Stimulated activated effector memory CD8-positive, alpha-beta T cell treated with anti-CD3 and anti-CD28 coated beads, Interleukin-12 subunit alpha, Interleukin-12 subunit beta, amount 100 ng/mL, for 72 hours (primary cell): Measurements from ENCODE around the gene CCDC24.

Experiments
- ATAC-seq: fragments of 150-1000 bp; cut with Tn5 transposase; 2 replicates; pipeline ENCODE4 v1.10.0; 2021
- DNase-seq, 2 donors: peaks; one replicate each; pipeline ENCODE4 v3.0.0; 2021 to 2022; ENCODE audit warnings: low spot score in 2 of 2
- H3K27ac Mint-ChIP-seq: one replicate; pipeline ENCODE4 v1.8.0; 2022; ENCODE audit warnings: mild to moderate bottlenecking, mixed read lengths
- H3K36me3 Mint-ChIP-seq: one replicate; pipeline ENCODE4 v1.8.0; 2022; ENCODE audit warnings: mild to moderate bottlenecking, mixed read lengths
- H3K4me1 Mint-ChIP-seq: one replicate; pipeline ENCODE4 v1.8.0; 2022; ENCODE audit warnings: mixed read lengths
- H3K4me3 Mint-ChIP-seq: one replicate; pipeline ENCODE4 v1.8.0; 2022; ENCODE audit warnings: mild to moderate bottlenecking, mixed read lengths
- H3K9me3 Mint-ChIP-seq: one replicate; pipeline ENCODE4 v1.8.0; 2022; ENCODE audit warnings: mixed read lengths

Gene CCDC24

GRCh38 chr1:44031252-44032169 is 40.1 kb downstream of the CCDC24 start, which contains the start of gene SLC6A9:
Gene SLC6A9 (minus strand): TSS chr1:44031462. CDS start chr1:44024277, 7,185 bp downstream.
- Mint-ChIP-seq H3K9me3 (no peaks in the 10 kb centered on the region), H3K4me1 (peaks cover 38% of the 10 kb centered on the region), H3K4me3 (peak within 1 kb of the TSS; percentile 90), H3K27ac (peak within 1 kb of the TSS; percentile 80), H3K36me3 (peaks cover 12% of the 10 kb centered on the region)
- DNase-seq (no peak), ATAC-seq (no peak)

DNA sequence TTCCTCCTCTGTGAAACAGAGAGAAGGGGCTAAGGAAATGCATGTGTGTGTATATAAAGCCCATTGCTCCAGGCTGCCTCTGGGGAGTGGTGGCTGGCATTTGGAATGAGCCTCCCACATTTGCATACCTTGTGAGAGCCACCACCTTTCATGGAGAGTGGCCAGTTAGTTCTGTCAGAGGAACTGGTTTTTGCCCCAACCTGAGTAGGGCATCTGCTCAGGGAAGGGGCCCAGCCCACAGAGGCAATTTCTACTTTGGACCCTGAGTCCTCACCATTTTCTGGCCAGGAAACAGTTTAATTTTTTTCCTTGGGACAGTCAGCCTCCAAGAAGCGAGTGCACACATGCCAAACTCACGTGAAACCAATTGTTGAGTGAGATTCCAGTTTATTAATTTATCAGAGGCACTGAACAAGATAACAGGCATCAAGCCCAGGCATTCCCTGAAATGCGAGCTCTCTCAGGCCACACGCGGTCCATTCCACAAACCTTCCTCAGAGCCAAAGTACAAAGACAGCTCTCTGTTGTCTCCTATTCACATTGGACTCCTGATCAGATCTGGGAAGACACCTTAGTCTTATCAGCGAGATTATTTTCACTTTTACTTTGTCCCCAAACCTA is 40.9 kb downstream of the CCDC24 start:
- ATAC-seq (no peak), DNase-seq (no peak)
- Mint-ChIP-seq H3K4me1 (peaks cover 45% of the 10 kb centered on the region), H3K4me3 (peak overlapping the region; percentile 90), H3K36me3 (peaks cover 12% of the 10 kb centered on the region), H3K27ac (peak overlapping the region; percentile 29), H3K9me3 (no peaks in the 10 kb centered on the region)

GRCh38 chr1:44033041-44033575 is 41.7 kb downstream of the CCDC24 start:
- Mint-ChIP-seq H3K27ac (peak overlapping the region; percentile 29), H3K36me3 (peaks cover 12% of the 10 kb centered on the region), H3K4me3 (no peak overlapping the region), H3K9me3 (no peaks in the 10 kb centered on the region), H3K4me1 (peaks cover 41% of the 10 kb centered on the region)
- DNase-seq (no peak), ATAC-seq (no peak)

DNA sequence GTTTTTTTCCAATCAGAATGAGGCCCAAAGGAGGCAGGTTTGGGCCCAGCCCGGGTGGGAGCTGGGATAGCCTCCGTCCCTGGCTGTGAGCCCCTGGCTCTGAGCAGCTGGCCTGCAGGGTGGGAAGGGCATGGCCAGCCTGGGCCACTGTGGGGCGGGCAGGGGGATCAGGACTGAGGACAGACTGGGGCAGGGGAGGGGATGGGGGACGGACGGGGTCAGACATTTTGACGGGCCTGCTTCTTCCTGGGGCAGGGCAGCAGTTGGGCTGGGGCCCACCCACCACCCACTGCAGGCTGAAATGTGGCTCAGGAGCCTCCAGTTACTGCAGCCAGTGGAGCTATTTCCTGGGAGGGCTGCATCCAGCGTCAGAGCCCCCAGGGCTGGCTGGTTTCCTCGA is 42.4 kb downstream of the CCDC24 start:
- Mint-ChIP-seq H3K27ac (no peak overlapping the region), H3K4me3 (no peak overlapping the region), H3K4me1 (peaks cover 35% of the 10 kb centered on the region), H3K9me3 (no peaks in the 10 kb centered on the region), H3K36me3 (peaks cover 12% of the 10 kb centered on the region)
- no peak for ATAC-seq
- DNase-seq: no peak

DNA sequence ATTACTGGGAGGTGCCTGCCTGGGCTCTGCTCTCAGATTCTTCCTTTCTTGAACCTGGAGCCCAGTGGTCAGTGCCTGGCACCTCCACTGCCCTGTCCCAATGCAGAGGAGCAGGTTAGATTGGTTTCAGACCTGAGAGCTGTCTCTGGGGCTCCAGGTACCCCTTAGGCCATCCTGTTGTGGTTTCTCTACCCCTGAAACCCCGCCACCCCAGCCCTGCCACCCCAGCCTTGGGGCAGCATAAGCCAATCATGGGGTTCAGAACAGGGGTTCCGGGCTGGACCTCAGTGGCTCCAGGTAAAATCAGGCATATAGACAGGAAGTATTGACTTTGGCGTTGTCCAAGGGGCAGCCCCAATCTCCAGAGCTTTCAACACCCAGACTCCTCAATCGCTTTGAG is 43.0 kb downstream of the CCDC24 start:
- Mint-ChIP-seq H3K27ac (no peak overlapping the region), H3K4me3 (no peak overlapping the region), H3K9me3 (no peaks in the 10 kb centered on the region), H3K4me1 (peaks cover 28% of the 10 kb centered on the region), H3K36me3 (peaks cover 12% of the 10 kb centered on the region)
- ATAC-seq (no peak), DNase-seq (no peak)

DNA sequence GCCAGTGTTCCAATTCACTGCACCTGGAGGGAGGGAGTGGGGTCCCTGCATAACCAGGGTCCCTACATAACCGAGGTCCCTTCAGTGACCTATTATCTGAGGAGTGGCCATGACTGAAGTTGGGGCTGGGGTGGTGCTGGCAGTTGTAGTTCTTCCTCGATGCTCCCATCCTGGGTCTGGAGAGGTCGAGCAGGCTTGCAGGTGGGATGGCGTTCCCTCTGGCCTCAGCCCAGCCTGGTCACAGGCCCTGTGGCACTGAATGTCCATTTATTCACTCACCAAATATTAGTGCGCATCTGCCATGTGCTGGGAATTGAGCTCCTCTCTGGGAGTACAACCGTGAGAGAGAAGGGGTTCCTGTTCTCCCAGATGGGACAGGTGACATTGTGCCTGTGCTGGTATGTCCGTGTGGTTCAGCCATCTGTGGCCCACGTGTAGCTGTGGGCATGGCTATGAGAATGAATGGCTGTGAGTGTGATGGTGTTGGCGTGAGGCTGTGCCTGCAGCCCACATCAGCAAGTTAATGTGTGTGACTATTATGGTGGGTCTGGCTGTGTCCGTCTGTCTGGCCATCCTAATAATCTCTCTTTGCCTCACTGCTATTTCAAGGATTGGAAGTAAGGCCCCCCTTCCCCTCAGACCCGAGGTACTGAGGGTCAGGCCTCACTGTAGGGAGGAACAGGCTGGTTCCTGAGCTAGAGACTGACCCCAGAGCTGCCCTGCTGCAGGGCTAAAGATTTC is 43.7 kb downstream of the CCDC24 start:
- Mint-ChIP-seq H3K4me1 (peaks cover 22% of the 10 kb centered on the region), H3K27ac (no peak overlapping the region), H3K4me3 (no peak overlapping the region), H3K9me3 (no peaks in the 10 kb centered on the region), H3K36me3 (peaks cover 12% of the 10 kb centered on the region)
- DNase-seq: no peak
- no peak for ATAC-seq

- H3K36me3 Mint-ChIP-seq: peaks cover 12% of the 10 kb centered on the region
- H3K4me1 Mint-ChIP-seq: peaks cover 22% of the 10 kb centered on the region
- H3K4me3 Mint-ChIP-seq: no peak overlapping the region
- ATAC-seq (no peak), DNase-seq (no peak)
- H3K9me3 Mint-ChIP-seq: no peaks in the 10 kb centered on the region
- no peak overlapping the region for H3K27ac Mint-ChIP-seq
Measured at GRCh38 chr1:44035726-44036408, 44.5 kb downstream of the CCDC24 start.

GRCh38 chr1:44036409-44037139 is 45.2 kb downstream of the CCDC24 start:
- no peaks in the 10 kb centered on the region for H3K9me3 Mint-ChIP-seq
- H3K4me1 Mint-ChIP-seq: peaks cover 15% of the 10 kb centered on the region
- H3K27ac Mint-ChIP-seq: no peak overlapping the region
- ATAC-seq (peak; percentile 73), DNase-seq (peak; percentile 49 to 78)
- peaks cover 6% of the 10 kb centered on the region for H3K36me3 Mint-ChIP-seq
- no peak overlapping the region for H3K4me3 Mint-ChIP-seq

GRCh38 chr1:44037154-44037553 is 45.8 kb downstream of the CCDC24 start:
- Mint-ChIP-seq H3K9me3 (no peaks in the 10 kb centered on the region), H3K4me3 (no peak overlapping the region), H3K27ac (no peak overlapping the region), H3K36me3 (no peaks in the 10 kb centered on the region), H3K4me1 (peaks cover 10% of the 10 kb centered on the region)
- DNase-seq (no peak), ATAC-seq (no peak)

- no peak for DNase-seq
- no peaks in the 10 kb centered on the region for H3K36me3 Mint-ChIP-seq
- no peak overlapping the region for H3K4me3 Mint-ChIP-seq
- no peak for ATAC-seq
- H3K27ac Mint-ChIP-seq: no peak overlapping the region
- peaks cover 12% of the 10 kb centered on the region for H3K4me1 Mint-ChIP-seq
- no peaks in the 10 kb centered on the region for H3K9me3 Mint-ChIP-seq
Measured at GRCh38 chr1:44038876-44039657, 47.7 kb downstream of the CCDC24 start.

DNA sequence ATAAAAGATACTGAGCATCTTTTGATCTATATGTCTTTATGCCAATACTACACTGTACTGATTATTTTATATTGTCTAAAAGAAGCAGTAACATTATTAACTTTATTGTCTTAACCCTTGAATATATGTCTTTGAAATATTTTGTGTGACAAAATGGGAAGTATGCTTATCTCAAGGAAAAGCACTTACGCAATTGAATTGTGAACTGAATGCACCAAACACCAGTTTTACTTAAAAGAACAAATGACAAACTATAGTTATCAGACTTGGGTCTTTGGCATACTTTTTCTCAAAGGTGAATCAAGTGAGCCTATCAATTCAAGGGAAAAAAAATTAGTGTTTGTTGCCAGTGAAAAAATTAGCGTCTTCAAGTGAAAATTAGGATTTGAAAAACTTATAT is 49.0 kb downstream of the CCDC24 start:
- DNase-seq (no peak), ATAC-seq (no peak)
- Mint-ChIP-seq H3K4me3 (no peak overlapping the region), H3K9me3 (no peaks in the 10 kb centered on the region), H3K4me1 (peaks cover 15% of the 10 kb centered on the region), H3K36me3 (no peaks in the 10 kb centered on the region), H3K27ac (no peak overlapping the region)

DNA sequence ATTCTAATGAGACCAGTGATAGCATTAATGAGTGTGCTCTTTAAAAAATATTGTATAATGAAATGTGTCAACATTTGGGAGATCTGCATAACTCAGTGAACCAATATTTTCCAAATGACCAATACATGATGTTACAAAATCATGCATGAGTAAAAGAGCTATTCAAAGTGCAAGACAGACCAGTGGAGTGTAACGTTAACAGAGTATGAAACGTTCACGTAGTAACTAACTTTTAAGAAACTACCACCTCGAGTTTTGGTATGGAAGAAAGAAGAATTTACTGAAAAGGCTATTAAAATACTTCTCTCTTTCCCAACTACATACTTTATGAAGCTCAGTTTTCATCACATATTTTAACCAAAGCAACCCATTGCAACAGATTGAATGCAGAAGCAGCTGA is 49.4 kb downstream of the CCDC24 start:
- Mint-ChIP-seq H3K9me3 (no peaks in the 10 kb centered on the region), H3K4me3 (no peak overlapping the region), H3K27ac (no peak overlapping the region), H3K36me3 (no peaks in the 10 kb centered on the region), H3K4me1 (peaks cover 15% of the 10 kb centered on the region)
- ATAC-seq: no peak
- DNase-seq: no peak

DNA sequence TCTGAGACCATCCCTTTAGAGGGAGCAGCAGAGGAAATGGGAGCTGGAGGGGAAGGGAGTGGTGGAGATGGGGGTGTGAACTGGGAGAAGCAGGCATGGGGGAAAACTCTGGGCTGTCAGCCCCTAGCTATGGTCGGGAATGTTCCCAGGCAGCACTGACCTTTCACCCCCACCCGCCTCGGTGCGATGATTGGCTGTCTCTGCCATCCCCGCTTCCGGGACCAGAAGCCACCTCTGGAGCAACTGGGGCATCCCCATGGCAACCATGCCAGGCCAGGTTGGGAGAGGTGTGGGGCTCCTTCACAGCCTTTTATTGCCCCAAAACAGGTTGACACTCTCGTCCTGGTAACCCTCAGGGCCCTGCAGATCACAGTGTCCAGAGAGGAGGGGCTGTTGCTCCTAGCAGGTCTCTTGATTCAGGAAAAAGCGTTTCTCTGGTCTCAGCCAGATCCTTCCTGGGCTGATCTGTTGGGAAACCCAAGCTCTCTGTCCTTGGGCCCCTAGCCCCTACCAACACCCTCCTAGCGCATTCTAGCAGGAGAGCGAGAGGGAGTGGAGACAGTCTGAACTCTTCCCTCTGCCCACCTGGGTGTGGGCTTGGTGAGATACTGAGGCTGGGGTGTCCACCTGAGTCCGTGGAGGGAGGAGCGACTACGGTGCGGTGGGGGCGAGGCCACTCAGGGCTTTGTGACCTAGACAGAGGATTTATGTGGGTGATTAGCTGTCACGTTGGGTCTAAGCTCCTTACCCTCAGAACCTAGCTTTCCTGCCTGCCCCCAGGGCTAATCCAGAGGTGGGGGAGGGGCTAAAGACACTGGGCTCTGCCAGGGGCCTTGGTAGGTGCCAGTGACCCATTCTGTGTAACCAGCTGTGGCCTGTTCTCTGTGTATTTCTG is 52.0 kb downstream of the CCDC24 start:
- ATAC-seq (no peak), DNase-seq (no peak)
- no peak overlapping the region for H3K4me3 Mint-ChIP-seq
- no peaks in the 10 kb centered on the region for H3K36me3 Mint-ChIP-seq
- no peaks in the 10 kb centered on the region for H3K9me3 Mint-ChIP-seq
- peaks cover 18% of the 10 kb centered on the region for H3K4me1 Mint-ChIP-seq
- no peak overlapping the region for H3K27ac Mint-ChIP-seq
